Keratinocyte (primary cell): ENCODE measurements around the gene ZNF526.

Source experiments
- CTCF ChIP-seq, 3 experiments: IDR thresholded peaks in 1 of 3; conservative IDR thresholded peaks in 1 of 3; optimal IDR thresholded peaks in 1 of 3; 2 replicates in 2 of 3; 3 replicates in 1 of 3; pipeline versions ENCODE3 to v1.5.1; 2011; ENCODE audit warnings: low read length in 3 of 3, mild to moderate bottlenecking in 3 of 3, moderate library complexity in 2 of 3, control low read depth in 1 of 3, inconsistent platforms in 1 of 3; ENCODE audit not compliant: insufficient read depth in 2 of 3; ENCODE audit errors: extremely low read depth in 1 of 3
- EZH2 ChIP-seq: IDR thresholded peaks from one replicate; pipeline ENCODE4 v1.6.1; 2012; ENCODE audit warnings: inconsistent platforms, mild to moderate bottlenecking, low read length, moderate library complexity

DNA sequence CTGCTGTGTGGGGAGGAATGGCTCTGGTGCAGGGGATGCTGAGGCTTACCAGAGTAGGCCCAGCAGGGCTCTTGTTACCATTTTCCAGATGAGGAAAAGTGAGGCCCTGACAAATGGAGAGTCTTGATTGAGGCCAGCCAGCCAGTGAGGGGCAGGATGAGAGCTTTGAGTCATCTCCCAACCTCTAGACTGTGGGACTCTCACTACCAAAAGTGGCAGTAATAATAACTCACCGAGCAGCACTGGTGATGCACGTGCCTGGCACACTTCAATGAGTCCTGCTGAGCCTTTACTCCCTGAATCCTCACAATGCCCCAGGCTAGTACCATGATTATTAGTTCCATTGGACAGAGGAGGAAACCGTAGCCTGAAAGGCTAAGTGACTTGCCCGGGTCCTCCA, 56.7 kb downstream of the ZNF526 start:
- no peak for TF ChIP-seq CTCF (optimal IDR thresholded peaks at IDR 0.05 in 1 of 3, IDR thresholded peaks at IDR 0.05 in 1 of 3, conservative IDR thresholded peaks at IDR 0.05 in 1 of 3; ENCODE audit: extremely low read depth in 1 of 3, insufficient read depth in 2 of 3, low read length in 3 of 3)
- TF ChIP-seq EZH2: no peak
